ENCODE results near the gene CAMK4.

Gene CAMK4

DNA sequence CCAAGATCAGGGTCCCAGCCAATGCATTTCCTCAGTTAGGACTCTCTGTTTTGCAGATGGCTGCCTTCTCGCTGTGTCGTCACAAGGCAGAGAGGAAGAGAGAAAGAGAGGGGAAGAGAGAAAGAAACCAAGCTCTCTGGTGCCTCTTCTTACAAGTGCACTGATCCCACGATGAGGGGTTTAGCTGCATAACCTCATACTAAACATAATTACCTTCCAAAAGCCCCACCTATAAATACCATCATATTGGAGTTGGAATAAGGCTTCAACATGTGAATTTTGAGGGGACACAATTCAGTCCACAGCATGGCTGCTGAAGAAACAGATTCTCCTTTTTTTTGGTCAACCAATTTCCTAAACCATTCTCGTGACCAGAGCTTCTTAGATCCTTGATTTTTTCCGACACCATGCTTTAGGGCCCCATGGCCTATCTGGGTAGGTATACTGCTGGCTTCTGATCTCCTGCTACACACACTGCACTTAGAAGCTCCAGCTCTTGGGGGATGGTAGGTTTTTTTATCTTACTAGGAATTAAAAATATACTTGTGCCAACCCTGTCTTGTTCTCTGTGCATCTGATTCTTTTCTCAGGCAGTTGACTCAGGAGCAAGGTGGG is 5.1 kb downstream of the CAMK4 start:
- DNase-seq (ENCODE audit: low read depth, low spot score) = no peak

GRCh38 chr5:111229871-111230810 is 6.0 kb downstream of the CAMK4 start:
- DNase-seq (ENCODE audit: low read depth, low spot score) = no peak

GRCh38 chr5:111231119-111231518 is 6.9 kb downstream of the CAMK4 start:
- no peak for DNase-seq (ENCODE audit: low read depth, low spot score)

DNA sequence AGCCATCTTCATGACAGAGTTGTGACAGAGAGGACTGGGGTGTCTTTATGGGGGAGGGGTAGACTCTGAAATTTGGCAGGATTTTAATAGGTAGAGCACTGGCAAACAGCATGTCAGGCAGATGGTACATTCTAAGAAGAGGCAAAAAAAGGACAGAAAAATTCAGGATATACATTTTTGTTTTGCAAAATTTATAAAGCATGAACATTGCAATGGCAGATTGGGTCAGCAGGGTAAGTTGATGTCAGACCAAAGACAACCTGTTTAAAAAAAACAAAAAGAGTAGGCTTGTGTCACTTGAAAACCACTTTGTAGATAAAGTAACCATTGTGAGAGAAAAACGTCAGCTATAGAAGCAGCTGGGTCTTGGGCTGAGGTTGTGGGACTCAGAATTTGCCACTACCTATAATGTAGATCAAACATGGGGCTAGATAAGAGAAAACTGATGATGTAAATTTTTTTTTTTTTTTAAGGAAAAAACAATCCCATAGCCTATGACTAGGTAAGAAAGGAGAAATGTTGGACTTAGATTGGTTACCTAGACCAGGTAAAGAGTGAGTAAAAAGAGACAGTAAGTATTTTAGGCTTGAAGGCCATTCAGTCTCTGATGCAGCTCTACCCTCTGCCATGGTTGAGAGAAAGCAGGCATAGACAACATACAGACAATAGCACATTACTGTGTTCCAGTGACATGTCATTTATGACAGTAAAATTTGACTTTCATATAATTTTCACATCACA is 8.3 kb downstream of the CAMK4 start:
- DNase-seq (ENCODE audit: low read depth, low spot score) = no peak

- DNase-seq (ENCODE audit: low read depth, low spot score) = no peak
Observed at GRCh38 chr5:111233052-111233374, 8.8 kb downstream of the CAMK4 start.

- DNase-seq (ENCODE audit: low read depth, low spot score) = no peak
Observed at GRCh38 chr5:111234125-111234524, 9.9 kb downstream of the CAMK4 start.

DNA sequence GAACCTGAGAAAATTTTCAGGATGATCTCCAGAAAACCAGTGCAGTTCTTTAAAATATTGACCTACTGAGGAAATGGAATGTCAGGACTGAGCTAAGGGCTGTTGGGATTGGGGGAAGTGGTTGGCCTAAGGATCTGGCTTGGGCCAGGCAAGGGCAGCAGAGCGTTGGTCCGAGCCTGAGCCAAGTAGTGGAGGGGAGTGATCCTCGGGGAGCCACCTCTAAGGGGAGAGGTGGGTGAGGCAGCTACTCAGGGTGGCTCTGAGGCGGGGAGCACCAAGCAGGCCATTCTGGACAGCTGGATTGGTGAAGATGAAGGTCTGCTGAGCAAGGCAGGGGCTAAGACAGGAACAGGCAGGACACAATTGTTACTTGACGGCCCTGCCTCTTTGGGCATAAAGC is 11.5 kb downstream of the CAMK4 start:
- DNase-seq (ENCODE audit: low read depth, low spot score) = no peak

- no peak for DNase-seq (ENCODE audit: low read depth, low spot score)
Observed at GRCh38 chr5:111236348-111236747, 12.2 kb downstream of the CAMK4 start.

- DNase-seq (ENCODE audit: low read depth, low spot score) = no peak
Observed at GRCh38 chr5:111236995-111237394, 12.8 kb downstream of the CAMK4 start.

GRCh38 chr5:111237470-111237869 is 13.3 kb downstream of the CAMK4 start:
- DNase-seq (ENCODE audit: low read depth, low spot score) = no peak

DNA sequence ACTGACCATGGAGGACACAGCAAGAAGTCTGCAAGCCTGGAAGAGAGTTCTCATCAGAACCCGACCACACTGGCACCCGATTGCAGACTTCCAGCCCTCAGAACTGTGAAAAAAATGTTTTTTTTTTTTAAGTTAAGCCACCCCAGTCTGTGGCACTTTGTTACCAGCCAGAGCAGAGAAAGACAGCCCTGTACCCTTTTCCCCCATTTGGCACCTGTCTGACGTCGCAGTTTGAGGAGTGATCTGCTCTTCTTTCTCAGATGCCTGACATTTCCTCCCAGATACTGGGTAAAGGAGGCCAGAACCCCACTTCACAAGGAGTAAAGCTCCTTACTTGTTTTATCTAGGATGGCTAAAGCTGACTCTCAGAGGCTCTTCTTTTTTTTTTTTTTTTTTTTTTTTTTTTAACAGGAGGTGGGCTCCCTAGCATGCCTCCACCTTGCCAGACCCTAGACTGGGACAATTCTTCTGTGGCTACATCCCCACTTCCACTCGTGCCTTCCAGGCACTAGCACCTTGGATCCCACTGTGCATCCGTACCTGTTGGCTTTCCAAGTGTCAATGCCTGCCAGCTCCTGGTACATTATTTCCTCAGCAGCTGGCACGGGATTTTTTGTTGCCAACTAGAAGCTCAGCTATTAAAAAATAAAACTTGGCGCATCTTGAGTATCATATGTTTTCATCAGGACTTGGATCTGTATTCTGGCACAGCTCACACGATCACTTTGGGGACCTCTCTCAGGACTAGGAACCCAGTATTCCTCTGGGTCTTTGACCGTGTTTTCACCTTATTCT is 14.4 kb downstream of the CAMK4 start:
- no peak for DNase-seq (ENCODE audit: low read depth, low spot score)

DNA sequence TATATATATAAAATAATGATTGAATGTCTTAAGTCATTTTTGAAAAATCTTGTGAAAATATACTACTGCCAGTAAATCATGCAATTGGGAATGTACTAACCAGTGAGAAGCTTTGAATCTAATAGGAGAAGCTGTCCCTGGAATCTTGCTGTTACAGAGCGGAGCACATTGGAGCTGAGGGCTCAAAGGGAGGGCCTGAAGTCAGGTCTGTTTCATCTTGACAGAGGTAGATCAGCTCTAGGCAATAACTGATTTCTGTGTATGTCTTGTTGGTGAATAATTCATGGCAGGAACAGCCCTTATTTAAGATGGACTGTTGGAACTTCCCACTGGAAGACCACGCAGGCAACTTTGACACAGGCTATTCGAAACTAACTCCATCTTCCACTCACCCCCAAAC is 17.5 kb downstream of the CAMK4 start:
- no peak for DNase-seq (ENCODE audit: low read depth, low spot score)

DNA sequence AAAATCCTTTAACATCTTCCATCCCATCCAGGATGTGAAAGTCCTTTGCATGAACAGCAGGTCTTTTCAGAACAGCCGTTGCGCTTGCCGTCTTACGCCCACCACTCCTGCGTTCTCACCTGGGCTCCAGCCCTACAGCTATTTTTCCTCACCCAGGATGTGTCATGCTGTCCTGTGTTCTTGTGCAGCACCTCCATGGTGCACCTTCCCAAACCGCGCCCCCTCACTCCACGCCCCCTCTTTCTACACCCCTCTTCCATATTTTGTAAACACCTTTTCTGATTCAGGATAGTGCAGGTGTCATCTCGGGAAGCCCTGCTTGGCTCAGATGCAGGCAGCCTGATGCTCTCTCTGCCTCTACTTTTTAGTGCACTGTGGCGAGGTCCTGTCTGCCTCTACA is 18.4 kb downstream of the CAMK4 start:
- DNase-seq (ENCODE audit: low read depth, low spot score) = no peak

DNA sequence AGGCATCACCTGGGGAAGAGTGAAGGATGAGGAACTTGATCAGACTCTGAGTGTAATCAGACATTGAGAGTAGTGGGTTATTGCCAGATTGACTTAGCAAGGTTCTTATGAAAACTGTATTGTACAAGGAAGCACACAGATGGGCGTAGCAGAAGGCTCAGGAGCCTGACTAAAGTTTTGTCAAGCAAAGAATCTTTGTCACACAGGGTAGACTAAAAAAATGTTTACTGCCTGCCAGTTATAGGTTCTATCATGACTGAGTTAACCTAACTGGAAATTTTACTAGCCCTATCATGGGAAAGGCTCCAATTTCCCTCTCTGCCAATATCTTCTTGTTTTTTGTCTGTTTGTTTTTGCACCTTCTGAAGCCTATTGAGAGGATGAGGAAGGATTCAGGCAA is 19.1 kb downstream of the CAMK4 start:
- no peak for DNase-seq (ENCODE audit: low read depth, low spot score)

DNA sequence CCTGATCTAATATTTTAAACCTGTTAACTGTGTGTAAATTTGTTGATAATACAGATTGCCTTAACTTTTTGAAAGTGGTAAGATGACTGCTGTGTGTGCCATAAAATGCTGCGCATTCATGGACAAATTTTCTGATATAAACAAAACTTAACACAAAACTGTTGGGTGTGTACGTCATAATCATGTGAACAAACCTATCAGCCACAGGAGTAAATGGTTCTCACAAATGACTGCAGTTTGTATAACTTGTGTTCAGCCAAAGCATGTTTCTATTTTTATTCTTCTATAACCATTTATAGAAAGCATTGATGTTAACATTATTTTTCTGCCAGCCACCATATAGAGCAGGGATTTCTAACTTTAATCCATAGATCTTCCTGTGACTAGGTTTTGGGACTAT is 21.5 kb downstream of the CAMK4 start:
- DNase-seq (ENCODE audit: low read depth, low spot score) = no peak

DNA sequence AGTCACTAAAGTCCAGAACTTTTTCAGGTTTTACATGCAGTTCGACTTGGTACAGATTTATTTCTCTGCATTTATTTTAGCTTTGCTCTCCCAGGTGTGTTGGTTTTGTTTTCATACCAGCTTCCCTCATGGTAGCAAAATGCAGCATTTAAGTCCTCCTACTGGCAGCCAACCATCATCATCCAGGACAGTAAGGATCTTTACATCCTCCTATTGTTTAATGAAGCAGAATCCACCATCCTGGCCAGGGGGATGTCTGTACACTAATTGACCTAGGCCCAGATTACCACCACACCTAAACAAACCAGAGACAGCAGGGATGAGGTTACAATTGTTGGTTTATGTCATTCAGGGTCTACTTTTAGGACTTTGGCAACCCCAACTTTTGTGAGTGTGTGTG is 22.3 kb downstream of the CAMK4 start:
- no peak for DNase-seq (ENCODE audit: low read depth, low spot score)

GRCh38 chr5:111248571-111248970 is 24.4 kb downstream of the CAMK4 start:
- DNase-seq (ENCODE audit: low read depth, low spot score) = no peak

GRCh38 chr5:111251921-111252320 is 27.7 kb downstream of the CAMK4 start:
- no peak for DNase-seq (ENCODE audit: low read depth, low spot score)

GRCh38 chr5:111252799-111253545 is 28.8 kb downstream of the CAMK4 start:
- DNase-seq (ENCODE audit: low read depth, low spot score) = no peak

GRCh38 chr5:111254613-111255012 is 30.4 kb downstream of the CAMK4 start:
- DNase-seq (ENCODE audit: low read depth, low spot score) = no peak

- no peak for DNase-seq (ENCODE audit: low read depth, low spot score)
Observed at GRCh38 chr5:111255169-111255568, 31.0 kb downstream of the CAMK4 start.
